ENCODE results near the gene POLG2.

Gene POLG2

DNA sequence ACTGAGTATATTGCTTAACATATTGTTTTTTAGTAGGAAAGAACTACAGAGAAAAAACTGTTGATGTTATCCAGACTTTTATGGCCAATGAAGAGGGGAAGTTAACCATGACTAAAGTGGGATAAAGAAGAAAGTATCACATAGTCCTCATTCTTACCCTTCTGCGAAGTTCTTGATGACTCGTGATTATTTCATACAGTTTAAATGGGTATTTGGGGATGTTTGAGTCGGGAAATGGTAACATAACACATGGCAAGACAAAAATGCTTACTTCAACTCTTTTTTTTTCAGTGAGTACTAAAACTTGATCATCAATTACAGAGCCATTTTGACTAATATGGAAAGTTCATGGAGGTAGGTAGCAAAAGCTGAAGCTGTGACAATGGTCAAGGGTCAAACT, 4.9 kb downstream of the POLG2 start:
- no peak overlapping the region for H3K4me3 ChIP-seq (ENCODE audit: control insufficient read depth in 1 of 7, extremely low read depth in 1 of 7, insufficient read depth in 4 of 7, low read depth in 2 of 7, low read length in 6 of 7)
- H3K27ac ChIP-seq (ENCODE audit: insufficient read depth in 1 of 2, low read depth in 1 of 2, low read length in 2 of 2, poor library complexity in 1 of 2, severe bottlenecking in 2 of 2), result no peak overlapping the region
- peaks cover 10 to 31% (median 24%) of the 10 kb centered on the region in 4 experiments for H3K4me1 ChIP-seq (ENCODE audit: control extremely low read depth in 1 of 4, control insufficient read depth in 4 of 4, insufficient read depth in 4 of 4, low read length in 3 of 4)
- CTCF ChIA-PET, result interaction anchor here (0.7 to 13.1 kb wide), 19 partner anchors 9 to 189 kb away, joined by 3 to 261 read pairs (median 5); partner anchors contain the start of gene CEP95
- WGBS (ENCODE audit: insufficient coverage), result no CpG with 5 or more reads among the region's 3 CpGs
- DNase-seq, result no peak
- no peaks in the 10 kb centered on the region for H3K27me3 ChIP-seq (replicated peaks in 2 of 5; ENCODE audit: control insufficient read depth in 4 of 5, insufficient read depth in 5 of 5, low read length in 4 of 5)
- H3K9me3 ChIP-seq (ENCODE audit: control extremely low read depth in 1 of 5, control insufficient read depth in 4 of 5, insufficient read depth in 2 of 5, low read depth in 1 of 5, low read length in 4 of 5), result no peaks in the 10 kb centered on the region
- H3K36me3 ChIP-seq (ENCODE audit: control insufficient read depth in 4 of 4, insufficient read depth in 4 of 4, low read length in 3 of 4), result peaks cover 21 to 53% (median 42%) of the 10 kb centered on the region in 4 experiments
- POLR2A ChIA-PET, result interaction anchor here (1.3 kb wide), 1 partner anchor 72 kb away, joined by 4 read pairs; no protein-coding TSS in a partner anchor

GRCh38 chr17:64491034-64491860, 5.6 kb downstream of the POLG2 start:
- POLR2A ChIA-PET, result interaction anchor here (1.0 to 1.3 kb wide), 2 partner anchors 24 to 71 kb away, joined by 3 to 4 read pairs; no protein-coding TSS in a partner anchor
- Histone ChIP-seq H3K9me3 (ENCODE audit: control extremely low read depth in 1 of 5, control insufficient read depth in 4 of 5, insufficient read depth in 2 of 5, low read depth in 1 of 5, low read length in 4 of 5) (no peaks in the 10 kb centered on the region), H3K27ac (ENCODE audit: insufficient read depth in 1 of 2, low read depth in 1 of 2, low read length in 2 of 2, poor library complexity in 1 of 2, severe bottlenecking in 2 of 2) (no peak overlapping the region), H3K4me3 (ENCODE audit: control insufficient read depth in 1 of 7, extremely low read depth in 1 of 7, insufficient read depth in 4 of 7, low read depth in 2 of 7, low read length in 6 of 7) (no peak overlapping the region), H3K36me3 (ENCODE audit: control insufficient read depth in 4 of 4, insufficient read depth in 4 of 4, low read length in 3 of 4) (peaks cover 21 to 54% (median 43%) of the 10 kb centered on the region in 4 experiments), H3K4me1 (ENCODE audit: control extremely low read depth in 1 of 4, control insufficient read depth in 4 of 4, insufficient read depth in 4 of 4, low read length in 3 of 4) (peaks cover 9 to 26% (median 19%) of the 10 kb centered on the region in 4 experiments), H3K27me3 (replicated peaks in 2 of 5; ENCODE audit: control insufficient read depth in 4 of 5, insufficient read depth in 5 of 5, low read length in 4 of 5) (no peaks in the 10 kb centered on the region)
- CTCF ChIA-PET, result interaction anchor here (0.6 to 13.1 kb wide), 30 partner anchors 8 to 185 kb away, joined by 3 to 261 read pairs (median 4); partner anchors contain the start of gene CEP95
- WGBS (ENCODE audit: insufficient coverage), result 96% methylated on average over 10 of the region's 13 CpGs
- DNase-seq, result peak; percentile 60 to 85 (median 79)

DNA sequence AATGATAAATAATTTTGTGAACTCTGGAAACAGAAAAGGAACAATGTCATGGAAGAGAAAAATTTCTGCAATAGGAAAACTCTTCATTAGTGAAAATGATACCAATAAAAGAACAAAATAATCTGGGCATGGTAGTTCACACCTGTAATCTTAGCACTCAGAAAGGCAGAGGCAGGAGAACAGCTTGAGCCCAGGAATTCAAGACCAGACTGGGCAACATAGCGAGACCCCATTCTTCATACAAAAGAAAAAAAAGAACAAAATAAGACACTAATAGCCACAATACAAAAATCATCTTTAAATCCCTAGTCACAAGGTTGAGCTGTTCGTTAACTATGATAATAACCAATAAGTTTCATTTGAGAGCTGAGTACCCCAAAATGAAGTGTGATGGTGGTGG, 8.6 kb downstream of the POLG2 start:
- WGBS (ENCODE audit: insufficient coverage), result no CpG with 5 or more reads among the region's 2 CpGs
- H3K27ac ChIP-seq (ENCODE audit: insufficient read depth in 1 of 2, low read depth in 1 of 2, low read length in 2 of 2, poor library complexity in 1 of 2, severe bottlenecking in 2 of 2), result no peak overlapping the region

DNA sequence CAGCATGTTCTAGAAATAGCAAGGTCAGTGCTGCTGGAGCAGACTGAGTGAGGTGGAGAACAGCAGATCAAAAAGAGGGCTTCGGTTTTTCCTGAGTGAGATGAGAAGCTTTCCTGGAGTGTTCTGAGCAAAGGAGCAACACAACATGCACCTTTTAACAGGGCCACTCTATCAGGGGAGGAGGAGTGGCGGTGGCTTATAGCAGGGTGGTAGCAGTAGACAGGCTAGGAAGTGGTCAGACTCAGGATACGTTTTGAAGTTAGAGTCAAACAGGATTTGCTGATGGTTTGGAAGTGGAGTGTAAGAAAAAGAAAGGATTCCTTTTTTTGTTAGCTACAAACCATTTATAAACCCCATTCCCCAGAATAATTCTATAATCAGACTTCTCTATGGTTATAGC, 12.5 kb downstream of the POLG2 start:
- H3K9me3 ChIP-seq (ENCODE audit: control extremely low read depth in 1 of 5, control insufficient read depth in 4 of 5, insufficient read depth in 2 of 5, low read depth in 1 of 5, low read length in 4 of 5), result no peaks in the 10 kb centered on the region
- H3K27me3 ChIP-seq (replicated peaks in 2 of 5; ENCODE audit: control insufficient read depth in 4 of 5, insufficient read depth in 5 of 5, low read length in 4 of 5), result no peaks in the 10 kb centered on the region
- ChIA-PET POLR2A (interaction anchor here (0.5 kb wide), 1 partner anchor 48 kb away, joined by 3 read pairs; no protein-coding TSS in a partner anchor), CTCF (interaction anchor here (0.8 to 6.8 kb wide), 5 partner anchors 10 to 165 kb away, joined by 3 to 47 read pairs (median 3); no protein-coding TSS in a partner anchor)
- 100% methylated on average over 1 of the region's 3 CpGs for WGBS (ENCODE audit: insufficient coverage)
- H3K4me1 ChIP-seq (ENCODE audit: control extremely low read depth in 1 of 4, control insufficient read depth in 4 of 4, insufficient read depth in 4 of 4, low read length in 3 of 4), result no peaks in the 10 kb centered on the region
- no peak overlapping the region for H3K4me3 ChIP-seq (ENCODE audit: control insufficient read depth in 1 of 7, extremely low read depth in 1 of 7, insufficient read depth in 4 of 7, low read depth in 2 of 7, low read length in 6 of 7)
- H3K36me3 ChIP-seq (ENCODE audit: control insufficient read depth in 4 of 4, insufficient read depth in 4 of 4, low read length in 3 of 4), result peaks cover 21 to 71% (median 51%) of the 10 kb centered on the region in 4 experiments
- no peak for DNase-seq
- H3K27ac ChIP-seq (ENCODE audit: insufficient read depth in 1 of 2, low read depth in 1 of 2, low read length in 2 of 2, poor library complexity in 1 of 2, severe bottlenecking in 2 of 2), result no peak overlapping the region

More for the DNA sequence above, 8.6 kb downstream of the POLG2 start:
- Histone ChIP-seq H3K4me1 (ENCODE audit: control extremely low read depth in 1 of 4, control insufficient read depth in 4 of 4, insufficient read depth in 4 of 4, low read length in 3 of 4) (peaks cover 0 to 4% (median under 1%) of the 10 kb centered on the region in 4 experiments), H3K4me3 (ENCODE audit: control insufficient read depth in 1 of 7, extremely low read depth in 1 of 7, insufficient read depth in 4 of 7, low read depth in 2 of 7, low read length in 6 of 7) (no peak overlapping the region), H3K36me3 (ENCODE audit: control insufficient read depth in 4 of 4, insufficient read depth in 4 of 4, low read length in 3 of 4) (peaks cover 34 to 80% (median 59%) of the 10 kb centered on the region in 4 experiments), H3K9me3 (ENCODE audit: control extremely low read depth in 1 of 5, control insufficient read depth in 4 of 5, insufficient read depth in 2 of 5, low read depth in 1 of 5, low read length in 4 of 5) (no peaks in the 10 kb centered on the region), H3K27me3 (replicated peaks in 2 of 5; ENCODE audit: control insufficient read depth in 4 of 5, insufficient read depth in 5 of 5, low read length in 4 of 5) (no peaks in the 10 kb centered on the region)
- POLR2A ChIA-PET, result no interaction called here
- CTCF ChIA-PET, result interaction anchor here (0.8 to 13.1 kb wide), 3 partner anchors 19 to 66 kb away, joined by 3 to 261 read pairs (median 5); no protein-coding TSS in a partner anchor
- DNase-seq, result no peak

DNA sequence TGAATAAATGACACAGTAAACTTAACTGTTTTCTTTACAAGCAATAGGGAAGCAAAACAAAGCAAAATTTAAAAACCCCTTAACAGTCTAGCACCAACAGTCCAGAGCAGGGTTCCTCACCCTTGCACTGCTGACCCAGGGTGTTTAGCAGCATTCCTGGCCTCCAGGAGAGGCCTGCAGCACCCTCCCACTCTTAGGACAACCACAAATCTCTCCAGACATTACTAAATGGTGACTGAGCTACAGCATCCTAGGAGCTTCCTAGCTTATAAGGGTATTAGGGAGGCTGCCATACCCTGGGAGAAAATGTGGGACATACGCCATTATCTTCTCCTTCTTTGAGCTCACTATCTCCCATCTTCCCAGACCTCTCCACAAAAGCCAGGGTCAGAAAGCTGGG, 15.9 kb downstream of the POLG2 start:
- no peak overlapping the region for H3K27ac ChIP-seq (ENCODE audit: insufficient read depth in 1 of 2, low read depth in 1 of 2, low read length in 2 of 2, poor library complexity in 1 of 2, severe bottlenecking in 2 of 2)
- WGBS (ENCODE audit: insufficient coverage), result 90% methylated on average over 1 of the region's 1 CpG
- H3K27me3 ChIP-seq (replicated peaks in 2 of 5; ENCODE audit: control insufficient read depth in 4 of 5, insufficient read depth in 5 of 5, low read length in 4 of 5), result no peaks in the 10 kb centered on the region
- no peaks in the 10 kb centered on the region for H3K9me3 ChIP-seq (ENCODE audit: control extremely low read depth in 1 of 5, control insufficient read depth in 4 of 5, insufficient read depth in 2 of 5, low read depth in 1 of 5, low read length in 4 of 5)
- CTCF ChIA-PET, result interaction anchor here (1.1 to 6.8 kb wide), 2 partner anchors 52 to 60 kb away, joined by 4 to 47 read pairs; no protein-coding TSS in a partner anchor
- peaks cover 15 to 63% (median 40%) of the 10 kb centered on the region in 4 experiments for H3K36me3 ChIP-seq (ENCODE audit: control insufficient read depth in 4 of 4, insufficient read depth in 4 of 4, low read length in 3 of 4)
- H3K4me1 ChIP-seq (ENCODE audit: control extremely low read depth in 1 of 4, control insufficient read depth in 4 of 4, insufficient read depth in 4 of 4, low read length in 3 of 4), result no peaks in the 10 kb centered on the region
- H3K4me3 ChIP-seq (ENCODE audit: control insufficient read depth in 1 of 7, extremely low read depth in 1 of 7, insufficient read depth in 4 of 7, low read depth in 2 of 7, low read length in 6 of 7), result no peak overlapping the region
- POLR2A ChIA-PET, result interaction anchor here (1.5 kb wide), 1 partner anchor 39 kb away, joined by 3 read pairs; no protein-coding TSS in a partner anchor
- no peak for DNase-seq

DNA sequence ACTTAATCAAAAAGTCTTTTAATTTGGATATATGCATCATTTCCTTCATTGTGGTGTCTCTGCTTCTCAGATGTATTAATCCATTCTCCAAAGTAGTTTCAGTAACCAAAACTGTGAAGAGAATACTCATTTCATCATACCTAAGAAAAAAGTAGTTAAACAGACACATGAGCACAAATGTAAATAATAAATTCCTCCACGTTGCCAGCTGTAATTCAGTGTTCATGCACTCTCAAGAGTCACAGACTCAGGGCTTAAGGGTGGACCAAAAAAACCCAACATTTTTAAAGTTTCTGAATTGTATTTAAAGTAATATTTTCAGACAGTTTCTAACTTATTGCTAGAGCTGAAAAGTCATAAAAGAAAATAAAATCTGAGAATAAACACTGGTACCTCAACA, 19.0 kb downstream of the POLG2 start:
- ChIA-PET CTCF (interaction anchor here (1.2 to 2.5 kb wide), 5 partner anchors 14 to 59 kb away, joined by 3 to 14 read pairs (median 6); no protein-coding TSS in a partner anchor), POLR2A (interaction anchor here (0.6 kb wide), 1 partner anchor 59 kb away, joined by 4 read pairs; no protein-coding TSS in a partner anchor)
- peaks cover 7 to 35% (median 20%) of the 10 kb centered on the region in 4 experiments for H3K36me3 ChIP-seq (ENCODE audit: control insufficient read depth in 4 of 4, insufficient read depth in 4 of 4, low read length in 3 of 4)
- no peak overlapping the region for H3K27ac ChIP-seq (ENCODE audit: insufficient read depth in 1 of 2, low read depth in 1 of 2, low read length in 2 of 2, poor library complexity in 1 of 2, severe bottlenecking in 2 of 2)
- WGBS (ENCODE audit: insufficient coverage), result no CpG with 5 or more reads among the region's 1 CpG
- H3K27me3 ChIP-seq (replicated peaks in 2 of 5; ENCODE audit: control insufficient read depth in 4 of 5, insufficient read depth in 5 of 5, low read length in 4 of 5), result no peaks in the 10 kb centered on the region
- H3K9me3 ChIP-seq (ENCODE audit: control extremely low read depth in 1 of 5, control insufficient read depth in 4 of 5, insufficient read depth in 2 of 5, low read depth in 1 of 5, low read length in 4 of 5), result no peaks in the 10 kb centered on the region
- H3K4me1 ChIP-seq (ENCODE audit: control extremely low read depth in 1 of 4, control insufficient read depth in 4 of 4, insufficient read depth in 4 of 4, low read length in 3 of 4), result no peaks in the 10 kb centered on the region
- H3K4me3 ChIP-seq (ENCODE audit: control insufficient read depth in 1 of 7, extremely low read depth in 1 of 7, insufficient read depth in 4 of 7, low read depth in 2 of 7, low read length in 6 of 7), result no peak overlapping the region
- DNase-seq, result no peak
